Measurements from ENCODE around the gene PCIF1. TPM values are rescaled to one million over a fixed set of nuclear protein-coding genes. Genes with fewer than 3 reads are reported as not detected.
A peak's percentile ranks its signal among the peaks of the same experiment; 100 is the strongest.

PCIF1 gene
- total RNA-seq, 1 donor from 2014 or later, result 42.1 TPM

DNA sequence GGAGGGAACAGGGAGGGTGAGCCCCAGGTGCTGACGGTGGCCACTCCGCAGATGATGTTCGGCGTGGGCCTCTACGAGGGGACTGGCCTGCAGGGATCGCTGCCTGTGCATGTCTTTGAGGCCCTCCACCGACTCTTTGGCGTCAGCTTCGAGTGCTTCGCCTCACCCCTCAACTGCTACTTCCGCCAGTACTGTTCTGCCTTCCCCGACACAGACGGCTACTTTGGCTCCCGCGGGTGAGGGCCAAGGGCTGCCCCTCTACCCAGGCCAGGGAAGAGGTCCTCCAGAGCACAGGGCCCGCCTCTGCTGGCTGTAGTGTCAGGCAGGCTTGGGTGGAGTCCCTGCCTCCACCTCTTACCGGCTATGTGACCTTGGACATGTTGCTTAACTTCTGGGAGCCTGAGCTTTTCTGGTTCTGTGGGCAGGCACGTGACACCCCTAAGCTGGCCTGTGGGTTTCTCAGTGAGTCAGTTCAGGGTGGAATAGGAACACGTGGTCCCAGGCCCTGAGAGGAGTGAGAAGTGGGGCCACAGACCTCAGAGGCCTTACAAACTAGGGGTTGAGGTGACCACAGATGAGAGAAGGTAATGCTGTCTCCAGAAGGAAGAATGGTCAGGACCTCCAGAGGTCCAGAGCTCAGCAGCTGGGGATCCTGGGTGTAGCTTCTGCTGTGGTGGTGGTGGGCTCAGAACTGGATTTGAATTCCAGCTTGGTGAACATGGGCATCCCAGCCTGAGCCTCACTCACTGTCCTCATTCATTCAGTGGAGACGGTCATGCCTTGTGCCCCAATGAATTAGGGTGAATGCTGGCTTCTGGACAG is 11.9 kb downstream of the PCIF1 start:
- H3K27ac Mint-ChIP-seq (ENCODE audit: unreplicated experiment), result no peak overlapping the region
- H3K4me3 Mint-ChIP-seq (ENCODE audit: unreplicated experiment), result no peak overlapping the region
- H3K27me3 Mint-ChIP-seq (ENCODE audit: unreplicated experiment), result no peaks in the 10 kb centered on the region
- TF ChIP-seq, protein P1, sequence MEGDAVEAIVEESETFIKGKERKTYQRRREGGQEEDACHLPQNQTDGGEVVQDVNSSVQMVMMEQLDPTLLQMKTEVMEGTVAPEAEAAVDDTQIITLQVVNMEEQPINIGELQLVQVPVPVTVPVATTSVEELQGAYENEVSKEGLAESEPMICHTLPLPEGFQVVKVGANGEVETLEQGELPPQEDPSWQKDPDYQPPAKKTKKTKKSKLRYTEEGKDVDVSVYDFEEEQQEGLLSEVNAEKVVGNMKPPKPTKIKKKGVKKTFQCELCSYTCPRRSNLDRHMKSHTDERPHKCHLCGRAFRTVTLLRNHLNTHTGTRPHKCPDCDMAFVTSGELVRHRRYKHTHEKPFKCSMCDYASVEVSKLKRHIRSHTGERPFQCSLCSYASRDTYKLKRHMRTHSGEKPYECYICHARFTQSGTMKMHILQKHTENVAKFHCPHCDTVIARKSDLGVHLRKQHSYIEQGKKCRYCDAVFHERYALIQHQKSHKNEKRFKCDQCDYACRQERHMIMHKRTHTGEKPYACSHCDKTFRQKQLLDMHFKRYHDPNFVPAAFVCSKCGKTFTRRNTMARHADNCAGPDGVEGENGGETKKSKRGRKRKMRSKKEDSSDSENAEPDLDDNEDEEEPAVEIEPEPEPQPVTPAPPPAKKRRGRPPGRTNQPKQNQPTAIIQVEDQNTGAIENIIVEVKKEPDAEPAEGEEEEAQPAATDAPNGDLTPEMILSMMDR (IDR thresholded peaks at IDR 0.05), result no peak
- DNase-seq (ENCODE audit: extremely low spot score, unreplicated experiment), result no peak
- H3K9me3 Mint-ChIP-seq (ENCODE audit: unreplicated experiment), result no peaks in the 10 kb centered on the region
- H3K4me1 Mint-ChIP-seq (ENCODE audit: unreplicated experiment), result no peaks in the 10 kb centered on the region
- peaks cover 31% of the 10 kb centered on the region for H3K36me3 Mint-ChIP-seq (ENCODE audit: unreplicated experiment)

DNA sequence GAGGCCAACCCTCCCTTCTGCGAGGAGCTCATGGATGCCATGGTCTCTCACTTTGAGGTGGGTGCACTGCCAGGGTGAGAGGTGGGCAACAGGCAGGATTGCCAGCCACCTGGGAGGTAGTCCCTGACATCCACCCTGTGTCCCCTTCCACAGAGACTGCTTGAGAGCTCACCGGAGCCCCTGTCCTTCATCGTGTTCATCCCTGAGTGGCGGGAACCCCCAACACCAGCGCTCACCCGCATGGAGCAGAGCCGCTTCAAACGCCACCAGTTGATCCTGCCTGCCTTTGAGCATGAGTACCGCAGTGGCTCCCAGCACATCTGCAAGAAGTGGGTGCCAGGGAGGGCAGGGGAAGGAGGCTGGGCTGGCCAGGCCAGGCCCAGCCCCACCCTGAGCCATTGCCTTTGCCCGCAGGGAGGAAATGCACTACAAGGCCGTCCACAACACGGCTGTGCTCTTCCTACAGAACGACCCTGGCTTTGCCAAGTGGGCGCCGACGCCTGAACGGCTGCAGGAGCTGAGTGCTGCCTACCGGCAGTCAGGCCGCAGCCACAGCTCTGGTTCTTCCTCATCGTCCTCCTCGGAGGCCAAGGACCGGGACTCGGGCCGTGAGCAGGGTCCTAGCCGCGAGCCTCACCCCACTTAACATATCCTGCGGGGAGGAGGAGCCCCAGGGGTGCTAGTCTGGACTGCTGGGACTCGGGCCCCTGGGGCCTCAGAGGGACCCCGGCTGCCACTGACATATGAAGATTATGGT is 12.8 kb downstream of the PCIF1 start:
- Mint-ChIP-seq H3K4me1 (ENCODE audit: unreplicated experiment) (no peaks in the 10 kb centered on the region), H3K9me3 (ENCODE audit: unreplicated experiment) (no peaks in the 10 kb centered on the region), H3K36me3 (ENCODE audit: unreplicated experiment) (peaks cover 39% of the 10 kb centered on the region), H3K27ac (ENCODE audit: unreplicated experiment) (no peak overlapping the region), H3K4me3 (ENCODE audit: unreplicated experiment) (no peak overlapping the region), H3K27me3 (ENCODE audit: unreplicated experiment) (no peaks in the 10 kb centered on the region)
- peak; percentile 84 for DNase-seq (ENCODE audit: extremely low spot score, unreplicated experiment)
- TF ChIP-seq, protein P1 (IDR thresholded peaks at IDR 0.05), result no peak

DNA sequence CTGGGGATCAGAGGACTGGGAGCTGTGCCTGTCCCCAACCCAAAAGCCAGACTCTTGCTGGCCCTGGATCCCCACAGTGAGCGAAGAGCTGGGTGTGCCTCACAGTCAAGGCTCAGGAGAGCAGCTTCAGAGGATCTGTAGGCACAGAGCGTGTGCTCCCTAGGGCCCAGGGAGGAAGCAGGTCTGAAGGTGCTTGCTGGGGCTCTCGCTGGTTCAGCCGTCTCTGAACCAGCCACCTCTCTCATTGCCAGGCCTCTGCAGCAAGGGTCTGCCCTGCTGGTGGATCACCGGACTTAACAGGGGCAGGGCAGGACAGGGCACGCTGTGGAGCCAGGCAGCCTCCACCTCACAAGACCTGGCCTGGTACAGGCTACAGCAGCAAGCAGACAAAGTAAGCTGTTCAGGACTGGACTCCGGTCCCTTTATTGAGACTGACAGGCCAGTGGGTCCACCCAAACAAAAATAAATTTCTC is 13.8 kb downstream of the PCIF1 start:
- H3K4me1 Mint-ChIP-seq (ENCODE audit: unreplicated experiment), result no peaks in the 10 kb centered on the region
- H3K4me3 Mint-ChIP-seq (ENCODE audit: unreplicated experiment), result no peak overlapping the region
- no peaks in the 10 kb centered on the region for H3K9me3 Mint-ChIP-seq (ENCODE audit: unreplicated experiment)

DNA sequence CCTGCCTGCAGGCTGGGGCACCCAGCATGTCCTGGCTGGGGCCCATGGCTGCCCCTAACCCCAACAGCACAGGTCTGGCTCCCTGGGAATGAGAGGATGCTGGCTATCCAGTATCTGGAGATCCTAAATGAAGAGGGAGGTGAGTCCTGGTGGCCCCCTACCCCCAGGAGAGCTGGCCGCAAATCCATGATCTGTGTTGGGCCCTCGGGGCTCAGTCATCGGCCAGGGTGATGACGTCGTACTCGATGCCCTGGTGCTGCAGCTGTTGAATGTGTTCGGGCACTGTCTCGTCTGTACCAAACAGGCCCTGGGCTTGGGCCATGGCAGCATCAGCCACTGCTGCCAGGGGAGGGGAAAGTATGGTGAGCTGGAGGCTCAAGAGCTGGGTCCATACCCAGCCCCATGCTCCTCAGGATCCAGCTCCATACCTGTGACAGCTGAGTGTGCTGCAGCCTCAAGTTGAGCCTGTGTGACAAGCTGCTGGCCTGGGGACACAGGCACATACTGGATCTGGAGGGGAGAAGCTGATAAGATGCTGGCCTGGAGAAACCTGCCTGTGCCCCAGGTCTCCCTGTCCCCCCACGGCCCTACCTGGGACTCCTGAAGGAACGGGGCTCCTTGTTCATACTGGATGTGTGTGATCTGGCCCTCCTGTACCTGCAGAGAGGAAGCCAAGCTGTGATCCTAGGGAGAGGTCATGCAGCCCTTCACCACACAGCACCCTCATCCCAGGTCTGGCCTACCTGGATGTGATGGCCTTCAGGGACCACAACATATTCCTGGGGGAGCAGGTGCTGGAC is 14.5 kb downstream of the PCIF1 start:
- H3K27ac Mint-ChIP-seq (ENCODE audit: unreplicated experiment), result no peak overlapping the region
- H3K27me3 Mint-ChIP-seq (ENCODE audit: unreplicated experiment), result no peaks in the 10 kb centered on the region
- H3K36me3 Mint-ChIP-seq (ENCODE audit: unreplicated experiment), result peaks cover 31% of the 10 kb centered on the region
- no peak for DNase-seq (ENCODE audit: extremely low spot score, unreplicated experiment)
- no peak overlapping the region for H3K4me3 Mint-ChIP-seq (ENCODE audit: unreplicated experiment)
- H3K4me1 Mint-ChIP-seq (ENCODE audit: unreplicated experiment), result no peaks in the 10 kb centered on the region
- H3K9me3 Mint-ChIP-seq (ENCODE audit: unreplicated experiment), result no peaks in the 10 kb centered on the region
- TF ChIP-seq, protein P1 (IDR thresholded peaks at IDR 0.05), result no peak

More for the DNA sequence above, 13.8 kb downstream of the PCIF1 start:
- Mint-ChIP-seq H3K36me3 (ENCODE audit: unreplicated experiment) (peaks cover 36% of the 10 kb centered on the region), H3K27ac (ENCODE audit: unreplicated experiment) (no peak overlapping the region), H3K27me3 (ENCODE audit: unreplicated experiment) (no peaks in the 10 kb centered on the region)
- DNase-seq (ENCODE audit: extremely low spot score, unreplicated experiment), result no peak
- TF ChIP-seq, protein P1 (IDR thresholded peaks at IDR 0.05), result no peak

Data from osteocyte (in vitro differentiated cells).